ENCODE measurements around the gene MYL4.
"Not testable (repeated sequence)": the region's sequence is repeated elsewhere in the genome, so short reads cannot be mapped to it uniquely, and the experiment has no call there.

Gene MYL4

GRCh38 chr17:47246120-47246519 lies 37.0 kb downstream of the MYL4 start:
- DNase-seq = no peak

DNA sequence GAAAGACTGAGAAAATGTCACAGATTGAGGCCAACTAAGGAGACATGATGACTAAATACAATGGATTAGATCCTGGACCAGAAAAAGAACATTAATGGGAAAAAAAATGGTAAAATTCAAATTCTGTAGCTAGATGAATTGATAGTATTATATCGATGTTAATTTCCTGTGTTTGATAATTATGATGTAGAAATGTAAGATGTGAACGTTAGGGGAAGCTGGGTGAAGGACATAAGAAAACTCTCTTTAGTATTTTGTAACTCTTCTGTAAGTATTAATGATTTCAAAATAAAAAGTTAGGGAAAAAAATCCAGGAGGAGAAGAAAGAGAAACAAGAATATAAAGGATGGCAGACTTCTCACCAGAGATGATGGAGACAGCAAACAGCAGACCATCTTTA lies 41.7 kb downstream of the MYL4 start:
- no peak for DNase-seq

GRCh38 chr17:47251421-47251940 lies 42.3 kb downstream of the MYL4 start:
- DNase-seq = no peak

DNA sequence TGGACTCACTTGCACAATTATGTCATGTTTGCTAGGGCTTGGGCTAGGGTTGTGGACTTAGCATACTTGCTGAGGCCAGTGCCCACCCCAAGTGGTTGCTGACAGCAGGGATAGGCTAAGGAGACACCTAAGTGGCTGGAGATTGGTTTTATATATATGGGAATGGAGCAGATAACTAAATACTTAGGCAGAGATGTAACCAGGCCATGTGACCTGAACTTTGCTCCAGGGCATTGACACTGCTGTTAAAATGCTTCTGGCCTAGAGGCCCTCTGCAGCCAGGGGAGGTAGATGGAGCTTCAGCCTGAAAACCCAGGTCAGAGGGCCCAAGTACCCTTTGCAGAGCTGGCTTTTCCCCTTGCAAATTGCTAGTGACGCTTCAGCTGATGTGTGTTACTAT lies 43.1 kb downstream of the MYL4 start:
- DNase-seq = no peak

GRCh38 chr17:47252766-47253512 lies 43.8 kb downstream of the MYL4 start:
- DNase-seq = no peak

DNA sequence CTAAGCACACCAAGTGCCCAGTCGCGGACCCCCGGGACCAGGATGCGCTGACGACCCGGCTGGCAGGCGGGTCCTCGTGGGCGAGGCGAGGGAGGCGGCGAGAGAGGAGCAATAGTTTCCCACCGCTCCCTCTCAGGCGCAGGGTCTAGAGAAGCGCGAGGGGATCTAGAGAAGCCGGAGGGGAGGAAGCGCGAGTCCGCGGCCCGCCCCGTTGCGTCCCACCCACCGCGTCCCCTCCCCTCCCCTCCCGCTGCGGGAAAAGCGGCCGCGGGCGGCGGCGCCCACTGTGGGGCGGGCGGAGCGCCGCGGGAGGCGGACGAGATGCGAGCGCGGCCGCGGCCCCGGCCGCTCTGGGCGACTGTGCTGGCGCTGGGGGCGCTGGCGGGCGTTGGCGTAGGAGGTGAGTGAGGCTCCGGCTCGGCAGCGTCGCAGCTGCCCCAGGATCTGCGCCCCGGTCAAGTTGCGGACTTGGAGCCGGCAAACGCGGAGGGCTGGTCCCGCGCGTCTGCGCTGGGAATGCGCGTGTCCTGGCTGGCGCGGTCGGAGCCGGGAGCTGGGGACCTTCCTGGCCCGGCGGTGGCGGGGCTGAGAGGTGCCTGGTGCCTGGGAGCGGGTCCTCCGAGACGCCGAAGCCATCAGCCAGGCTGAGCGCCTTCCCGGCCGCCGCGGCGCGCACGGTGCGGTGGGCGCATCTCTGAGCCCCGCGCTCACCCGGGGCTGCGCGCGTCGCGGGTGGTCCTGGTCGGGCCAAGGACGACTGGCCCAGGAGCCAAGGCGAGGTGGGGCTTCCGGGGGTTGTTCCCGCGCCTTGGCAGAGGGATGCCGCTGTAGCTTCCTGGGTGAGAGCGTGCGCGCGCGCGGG lies 44.6 kb downstream of the MYL4 start, which contains the start of gene ITGB3:
ITGB3 (plus strand) TSS at position 287 of the 862 bp plus-strand sequence; CDS start at position 322, 35 bp downstream.
- DNase-seq = peak; percentile 82

DNA sequence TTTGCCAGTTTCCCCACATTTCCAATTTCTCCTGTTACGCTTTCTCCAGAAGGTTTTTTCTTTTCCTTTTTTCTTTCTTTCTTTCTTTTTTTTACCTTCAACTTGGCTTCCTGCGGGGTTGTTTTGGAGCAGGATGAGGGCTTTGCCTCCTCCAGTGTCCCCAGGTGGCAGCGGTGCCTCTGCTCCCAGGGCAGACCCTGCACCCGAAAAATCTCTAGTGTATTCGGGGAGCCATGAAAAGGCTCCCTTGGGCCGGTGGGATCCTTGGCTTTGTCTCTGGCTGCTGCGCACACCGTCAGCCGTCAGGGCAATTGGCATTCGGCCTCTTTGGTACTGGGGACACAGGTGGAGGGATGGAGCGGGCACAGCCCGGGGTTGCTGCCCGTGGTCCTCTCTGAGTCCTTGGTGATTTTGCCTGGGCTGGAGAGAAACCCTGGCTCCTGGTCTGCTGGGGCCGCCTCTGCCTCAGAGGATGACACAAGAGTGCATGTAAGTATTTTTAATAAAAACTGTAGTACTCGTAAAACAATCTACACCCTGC lies 45.3 kb downstream of the MYL4 start:
- no peak for DNase-seq

- DNase-seq = no peak
These were observed 48.6 kb downstream of the MYL4 start for GRCh38 chr17:47257651-47258339.

DNA sequence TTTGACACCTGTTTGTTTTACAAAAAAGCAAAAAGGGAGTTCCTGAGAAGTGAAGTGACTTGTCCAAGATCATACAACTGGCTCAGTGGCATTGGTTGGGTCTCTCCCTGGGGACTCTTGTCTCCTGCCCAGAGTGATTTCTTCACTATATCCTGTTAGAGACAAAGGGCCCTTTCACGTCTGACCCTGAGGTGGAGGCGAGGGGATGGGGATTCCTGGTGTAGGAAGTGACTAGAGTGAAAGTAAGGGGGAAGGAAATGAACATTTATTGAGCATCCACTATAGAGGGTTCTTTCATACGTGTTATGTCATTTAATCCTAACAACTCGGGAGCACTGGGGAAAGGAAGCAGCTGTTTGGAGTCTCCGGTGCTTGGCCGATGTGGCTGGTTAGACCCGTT lies 53.4 kb downstream of the MYL4 start:
- DNase-seq = no peak

DNA sequence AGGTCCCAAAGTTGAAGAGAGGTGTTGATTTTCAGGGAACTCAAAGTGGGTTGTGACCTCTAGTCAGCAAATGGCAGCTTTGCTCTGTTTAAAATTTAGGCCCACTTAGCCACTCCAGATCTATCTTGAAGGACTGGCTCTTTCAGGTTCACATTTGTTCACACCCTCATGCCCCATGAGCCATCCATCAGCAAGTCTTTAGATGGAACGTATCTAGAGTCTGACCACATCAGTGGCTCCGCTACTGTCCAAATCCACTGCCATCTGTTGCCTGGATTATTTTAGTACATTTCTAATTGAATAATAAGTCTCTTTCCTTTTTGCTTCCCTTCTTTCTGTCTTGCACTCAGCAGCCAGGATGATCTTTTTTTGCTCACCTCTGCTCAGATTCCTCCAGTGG lies 55.0 kb downstream of the MYL4 start:
- DNase-seq = no peak

DNA sequence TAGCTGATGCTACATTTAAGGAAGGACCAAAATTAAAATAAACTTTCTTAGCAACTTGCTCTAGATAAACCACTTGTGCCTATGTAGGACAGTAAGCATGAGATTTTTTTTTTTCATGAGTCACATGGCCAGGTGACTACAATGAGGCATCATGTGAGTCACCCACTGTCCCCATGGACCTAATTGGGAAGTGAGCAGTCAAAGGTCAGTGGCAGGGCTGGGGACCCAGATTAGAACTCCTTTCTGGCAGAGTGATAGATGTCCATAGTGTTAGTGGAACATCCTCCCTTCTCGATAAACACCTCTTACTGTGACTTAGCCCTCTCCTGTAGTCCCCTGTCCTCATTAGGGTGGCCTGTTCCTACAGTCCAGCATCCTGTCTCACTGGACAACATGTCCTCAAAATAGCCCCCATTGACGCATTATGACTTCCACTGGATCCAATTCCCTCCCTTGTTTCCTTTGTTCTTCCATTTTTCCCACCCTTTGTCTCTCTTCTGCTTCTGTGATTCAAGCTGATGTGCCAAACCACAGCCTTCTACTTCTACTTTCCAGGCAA lies 56.9 kb downstream of the MYL4 start:
- DNase-seq = peak; percentile 12

DNA sequence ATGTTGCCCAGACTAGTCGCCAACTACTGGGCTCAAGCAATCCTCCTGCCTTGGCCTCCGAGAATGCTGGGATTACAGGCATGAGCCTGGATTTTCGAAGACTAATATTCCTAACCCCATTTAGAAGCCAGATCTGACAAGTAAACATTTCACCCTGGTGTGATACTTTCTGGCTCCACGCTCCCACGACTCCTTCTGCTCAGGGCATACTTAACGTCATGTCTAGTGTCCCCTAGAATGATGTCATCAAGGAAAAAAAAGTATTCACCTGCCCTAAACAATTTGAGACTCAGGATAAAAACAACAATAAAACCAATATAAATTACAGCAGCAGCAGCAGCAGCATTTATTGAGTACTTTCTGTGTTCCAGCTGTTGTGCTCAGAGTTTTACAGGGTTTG lies 57.6 kb downstream of the MYL4 start:
- DNase-seq = no peak

DNA sequence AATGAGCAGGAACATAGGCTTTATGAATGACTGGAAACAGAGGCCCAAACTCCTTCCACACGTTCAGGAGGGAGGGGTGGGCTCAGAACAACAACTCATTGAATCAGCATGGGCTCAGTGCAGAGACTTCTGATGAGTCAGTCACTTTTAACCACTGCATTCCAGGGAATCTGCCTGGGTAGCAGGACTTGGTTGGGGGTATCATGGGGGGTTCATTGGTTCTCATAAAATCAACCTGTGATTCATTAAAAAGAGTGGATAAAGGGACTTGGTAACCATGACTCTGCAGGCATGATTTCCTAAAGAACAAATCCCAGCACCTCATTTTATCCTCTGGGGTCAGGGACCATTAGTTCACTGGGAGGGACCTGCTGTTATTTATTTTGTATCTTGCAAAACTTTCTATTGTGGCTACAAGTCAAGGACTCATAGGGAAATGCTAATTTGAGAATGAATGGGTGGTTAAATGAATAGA lies 58.2 kb downstream of the MYL4 start:
- no peak for DNase-seq

- DNase-seq = not testable (repeated sequence)
These were observed 59.8 kb downstream of the MYL4 start for GRCh38 chr17:47268964-47269363.

DNA sequence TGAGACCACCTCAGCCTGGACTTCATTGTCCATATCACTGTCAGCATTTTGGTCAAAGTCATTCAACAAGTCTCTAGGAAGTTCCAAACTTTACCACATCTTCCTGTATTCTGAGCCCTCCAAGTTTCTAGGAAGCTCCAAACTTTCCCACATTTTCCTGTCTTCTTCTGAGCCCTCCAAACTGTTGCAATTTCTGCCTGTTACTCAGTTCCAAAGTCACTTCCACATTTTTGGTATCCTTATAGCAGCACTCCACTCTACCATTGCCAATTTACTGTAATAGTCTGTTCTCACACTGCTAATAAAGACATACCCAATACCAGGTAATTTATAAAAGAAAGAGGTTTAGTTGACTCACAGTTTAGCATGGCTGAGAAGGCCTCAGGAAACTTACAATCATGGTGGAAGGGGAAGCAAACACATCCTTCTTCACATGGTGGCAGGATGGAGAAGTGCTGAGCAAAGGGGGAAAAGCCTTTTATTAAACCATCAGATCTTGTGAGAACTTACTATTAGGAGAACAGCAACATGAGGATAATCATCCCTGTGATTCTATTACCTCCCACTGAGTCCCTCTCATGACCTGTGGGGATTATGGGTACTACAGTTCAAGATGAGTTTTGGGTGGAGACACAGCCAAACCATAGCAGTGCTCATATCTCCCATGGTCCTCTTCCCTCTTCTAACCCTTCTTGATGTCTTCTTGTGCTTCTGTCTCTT lies 60.6 kb downstream of the MYL4 start:
- not testable (repeated sequence) for DNase-seq

- DNase-seq = no peak
These were observed 62.0 kb downstream of the MYL4 start for GRCh38 chr17:47270946-47271705.

- no peak for DNase-seq
These were observed 63.3 kb downstream of the MYL4 start for GRCh38 chr17:47272491-47272890.

DNA sequence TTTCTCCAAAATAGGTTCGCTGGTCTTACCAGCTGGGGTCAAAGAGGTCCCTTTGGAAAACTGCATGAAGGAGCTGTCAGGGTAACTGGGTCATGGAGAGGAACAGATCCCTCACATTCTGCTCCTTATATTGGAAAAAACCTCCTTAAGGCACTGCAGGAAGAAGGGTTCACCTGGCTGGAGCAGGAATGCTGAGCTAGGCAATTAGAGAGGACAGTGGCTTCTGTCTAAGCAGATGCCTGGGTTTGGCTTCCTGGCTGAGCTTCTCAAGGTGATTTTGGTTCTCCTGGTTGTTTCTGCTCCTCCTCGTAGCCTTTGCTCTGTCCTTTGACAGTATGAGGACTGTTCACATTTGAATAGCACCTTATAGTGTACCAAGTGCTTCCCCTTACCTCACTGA lies 64.1 kb downstream of the MYL4 start:
- no peak for DNase-seq

All from right forelimb (tissue), 1 donor.